ENCODE data around the gene SPTBN1.

Gene SPTBN1

GRCh38 chr2:54636415-54637139, 180.4 kb downstream of the SPTBN1 start:
- DNase-seq (ENCODE audit: low read depth) = no peak
- no peak for TF ChIP-seq CTCF (IDR thresholded peaks at IDR 0.05; ENCODE audit: insufficient read depth, low read depth, low read length, missing control alignments)
- no peak overlapping the region for H3K4me3 ChIP-seq (ENCODE audit: low read depth, low read length)

- H3K4me3 ChIP-seq (ENCODE audit: low read depth, low read length) = no peak overlapping the region
- DNase-seq (ENCODE audit: low read depth) = peak; percentile 57
- TF ChIP-seq CTCF (IDR thresholded peaks at IDR 0.05; ENCODE audit: insufficient read depth, low read depth, low read length, missing control alignments) = no peak
These were observed 182.0 kb downstream of the SPTBN1 start for GRCh38 chr2:54638103-54638502.

GRCh38 chr2:54638774-54639187, 182.7 kb downstream of the SPTBN1 start:
- H3K4me3 ChIP-seq (ENCODE audit: low read depth, low read length) = no peak overlapping the region
- TF ChIP-seq CTCF (IDR thresholded peaks at IDR 0.05; ENCODE audit: insufficient read depth, low read depth, low read length, missing control alignments) = no peak
- DNase-seq (ENCODE audit: low read depth) = no peak

- no peak for TF ChIP-seq CTCF (IDR thresholded peaks at IDR 0.05; ENCODE audit: insufficient read depth, low read depth, low read length, missing control alignments)
- H3K4me3 ChIP-seq (ENCODE audit: low read depth, low read length) = no peak overlapping the region
- no peak for DNase-seq (ENCODE audit: low read depth)
These were observed 183.5 kb downstream of the SPTBN1 start for GRCh38 chr2:54639609-54640008.

GRCh38 chr2:54640834-54641540, 184.9 kb downstream of the SPTBN1 start:
- H3K4me3 ChIP-seq (ENCODE audit: low read depth, low read length) = no peak overlapping the region
- no peak for DNase-seq (ENCODE audit: low read depth)
- TF ChIP-seq CTCF (IDR thresholded peaks at IDR 0.05; ENCODE audit: insufficient read depth, low read depth, low read length, missing control alignments) = no peak

- no peak for DNase-seq (ENCODE audit: low read depth)
- no peak for TF ChIP-seq CTCF (IDR thresholded peaks at IDR 0.05; ENCODE audit: insufficient read depth, low read depth, low read length, missing control alignments)
- no peak overlapping the region for H3K4me3 ChIP-seq (ENCODE audit: low read depth, low read length)
These were observed 185.9 kb downstream of the SPTBN1 start for GRCh38 chr2:54641988-54642387.
